Glutamatergic neuron (in vitro differentiated cells): ENCODE results near the gene ACSL6. TPM values are rescaled to one million over a fixed set of nuclear protein-coding genes. Genes with fewer than 3 reads are reported as not detected.
"Not testable (repeated sequence)": the region's sequence is repeated elsewhere in the genome, so short reads cannot be mapped to it uniquely, and the experiment has no call there.

Experiments
- DNase-seq: peaks from one replicate; pipeline ENCODE4 v3.0.0; 2022
- H3K27ac Mint-ChIP-seq: one replicate; pipeline ENCODE4 v1.8.0; 2020; ENCODE audit warnings: mild to moderate bottlenecking, mixed read lengths, inconsistent platforms; ENCODE audit not compliant: unreplicated experiment
- H3K27me3 Mint-ChIP-seq: one replicate; pipeline ENCODE4 v1.8.0; 2020; ENCODE audit warnings: mild to moderate bottlenecking, moderate library complexity, mixed read lengths, inconsistent platforms; ENCODE audit not compliant: unreplicated experiment
- H3K36me3 Mint-ChIP-seq: one replicate; pipeline ENCODE4 v1.8.0; 2020; ENCODE audit warnings: mild to moderate bottlenecking, mixed read lengths, inconsistent platforms; ENCODE audit not compliant: unreplicated experiment
- H3K4me1 Mint-ChIP-seq: one replicate; pipeline ENCODE4 v1.8.0; 2020; ENCODE audit warnings: mild to moderate bottlenecking, low read depth, mixed read lengths, inconsistent platforms; ENCODE audit not compliant: unreplicated experiment
- H3K4me3 Mint-ChIP-seq: one replicate; pipeline ENCODE4 v1.8.0; 2020; ENCODE audit warnings: mild to moderate bottlenecking, mixed read lengths, inconsistent platforms; ENCODE audit not compliant: unreplicated experiment
- H3K9me3 Mint-ChIP-seq: one replicate; pipeline ENCODE4 v1.8.0; 2020; ENCODE audit warnings: mild to moderate bottlenecking, moderate library complexity, mixed read lengths, inconsistent platforms; ENCODE audit not compliant: unreplicated experiment
- CTCF ChIP-seq: fragments of 200-600 bp; sonication (generic); IDR thresholded peaks from one replicate; pipeline ENCODE4 v1.5.0; 2021; ENCODE audit not compliant: partially characterized antibody, unreplicated experiment
- total RNA-seq: library from RNA; stranded (reverse); fragmentation: NEBNext Ultra II Directional; extraction: Animal tissue kit (Norgen Biotek cat#: 25700); gene quantifications from one replicate; pipeline ENCODE4 v1.2.1, GENCODE V29; 2021; ENCODE audit not compliant: unreplicated experiment

ACSL6 gene
- total RNA-seq, 1 donor from 2014 or later = 8.1 TPM

GRCh38 chr5:131914472-131914871 is 97.0 kb downstream of the ACSL6 start:
- Mint-ChIP-seq H3K4me1 (no peaks in the 10 kb centered on the region), H3K36me3 (no peaks in the 10 kb centered on the region), H3K27me3 (no peaks in the 10 kb centered on the region), H3K9me3 (no peaks in the 10 kb centered on the region), H3K4me3 (no peak overlapping the region), H3K27ac (no peak overlapping the region)
- DNase-seq = no peak
- TF ChIP-seq CTCF = no peak

GRCh38 chr5:131913603-131914002 is 97.9 kb downstream of the ACSL6 start:
- H3K27ac Mint-ChIP-seq = no peak overlapping the region
- no peak for DNase-seq
- no peak overlapping the region for H3K4me3 Mint-ChIP-seq
- H3K4me1 Mint-ChIP-seq = no peaks in the 10 kb centered on the region
- H3K36me3 Mint-ChIP-seq = no peaks in the 10 kb centered on the region
- H3K27me3 Mint-ChIP-seq = no peaks in the 10 kb centered on the region
- TF ChIP-seq CTCF = no peak
- H3K9me3 Mint-ChIP-seq = no peaks in the 10 kb centered on the region

DNA sequence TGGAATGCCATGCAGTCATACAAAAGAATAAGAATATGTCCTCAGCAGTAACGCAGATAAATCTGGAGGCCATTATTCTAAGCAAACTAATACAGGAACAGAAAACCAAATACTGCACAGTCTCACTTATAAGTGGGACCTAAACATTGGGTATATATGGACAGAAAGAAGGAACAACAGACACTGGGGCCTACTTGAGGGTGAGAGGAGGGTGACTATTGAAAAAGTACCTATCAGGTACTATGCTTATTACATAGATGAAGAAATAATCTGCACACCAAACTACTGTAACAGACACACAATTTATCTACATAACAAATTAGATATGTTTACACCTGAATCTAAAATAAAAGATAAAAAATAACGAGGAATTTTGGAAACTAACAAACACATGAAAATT is 104.8 kb downstream of the ACSL6 start:
- Mint-ChIP-seq H3K36me3 (peaks cover 16% of the 10 kb centered on the region), H3K27me3 (no peaks in the 10 kb centered on the region), H3K27ac (no peak overlapping the region), H3K4me3 (no peak overlapping the region), H3K4me1 (no peaks in the 10 kb centered on the region), H3K9me3 (peaks cover 5% of the 10 kb centered on the region)
- no peak for DNase-seq
- TF ChIP-seq CTCF = no peak

- H3K9me3 Mint-ChIP-seq, DNase-seq: not testable (repeated sequence)
These were observed 109.2 kb downstream of the ACSL6 start for GRCh38 chr5:131902266-131902665.

More at GRCh38 chr5:131902266-131902665, 109.2 kb downstream of the ACSL6 start:
- not testable (repeated sequence) for H3K27ac Mint-ChIP-seq, H3K4me3 Mint-ChIP-seq, H3K4me1 Mint-ChIP-seq, H3K27me3 Mint-ChIP-seq
- H3K36me3 Mint-ChIP-seq = peaks cover 21% of the 10 kb centered on the region

Other genes with a start within 250 kb of the ACSL6 start
- 23.2 TPM for gene FNIP1, start 214.6 kb downstream of the ACSL6 start, total RNA-seq
- not detected for gene MEIKIN, start 66.0 kb downstream of the ACSL6 start, total RNA-seq
- not detected for gene IL3, start 49.0 kb upstream of the ACSL6 start, total RNA-seq
- not detected for gene CSF2, start 62.1 kb upstream of the ACSL6 start, total RNA-seq
- gene P4HA2, start 216.2 kb upstream of the ACSL6 start, total RNA-seq = 26.6 TPM
- gene PDLIM4, start 246.0 kb upstream of the ACSL6 start, total RNA-seq = 81.6 TPM